HG02870 (cell line): ENCODE data around the gene RHEX.

Source experiments
- ATAC-seq: cut with Tn5 transposase; IDR thresholded peaks from one replicate; pipeline ENCODE4 v1.9.1; 2021; ENCODE audit warnings: mild to moderate bottlenecking, moderate library complexity; ENCODE audit not compliant: unreplicated experiment

Gene RHEX

DNA sequence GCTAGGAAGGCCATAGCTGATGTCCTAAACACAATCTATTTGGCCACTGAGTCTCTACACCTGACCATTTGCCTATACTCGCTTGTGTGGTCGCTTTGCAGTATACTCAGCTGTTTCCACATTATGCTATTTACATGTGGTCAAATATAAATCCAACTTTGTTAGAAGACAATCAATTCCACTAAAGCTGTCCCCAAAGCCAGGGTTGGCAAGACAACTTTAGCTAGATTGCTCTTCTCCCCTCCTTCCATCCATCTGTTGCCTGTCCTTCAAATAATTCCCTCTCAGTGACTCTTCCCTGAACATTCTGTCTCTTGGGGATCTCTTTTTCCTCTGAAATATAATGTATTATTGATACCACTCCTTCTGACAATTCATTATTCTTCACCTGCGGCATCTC, 34.1 kb downstream of the RHEX start:
- no peak for ATAC-seq

DNA sequence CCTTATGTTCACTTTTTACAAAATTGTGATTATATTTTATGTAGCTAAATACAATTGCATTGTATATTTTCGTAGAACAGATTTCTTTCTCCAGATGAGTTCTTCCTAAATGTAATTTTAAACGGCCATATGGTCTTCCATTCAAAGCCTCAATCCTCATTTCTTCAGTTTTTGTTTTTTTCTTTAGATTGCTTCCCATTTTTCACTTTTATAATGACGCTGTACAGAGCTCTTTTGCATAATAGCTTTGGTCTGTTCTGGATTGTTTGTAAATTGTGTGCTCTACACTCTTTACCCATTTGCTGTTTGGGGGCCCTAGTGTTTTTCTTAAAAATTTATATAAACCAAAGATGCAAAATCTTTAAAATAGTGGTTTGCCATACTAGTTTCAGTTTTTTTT, 36.4 kb downstream of the RHEX start:
- no peak for ATAC-seq

GRCh38 chr1:206094024-206094423, 41.1 kb downstream of the RHEX start:
- no peak for ATAC-seq

DNA sequence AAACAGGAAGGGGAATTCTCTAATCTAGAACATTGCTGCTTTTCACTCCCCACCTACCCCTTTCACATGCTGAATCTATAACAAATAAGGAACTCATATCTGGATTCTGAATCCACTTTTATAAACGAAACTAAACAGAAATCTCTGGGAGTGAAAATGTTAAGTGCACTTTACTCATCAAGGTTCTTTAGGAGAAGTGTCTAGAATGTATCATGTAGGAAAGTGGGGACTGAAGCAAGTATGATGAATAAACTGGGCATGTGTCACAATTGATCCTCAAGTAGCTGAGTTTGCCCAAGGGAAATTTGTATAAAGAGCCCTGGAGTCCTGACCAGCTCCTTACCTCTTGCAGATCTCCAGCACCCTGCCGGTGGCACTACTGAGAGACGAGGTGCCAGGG, 44.4 kb downstream of the RHEX start:
- ATAC-seq, result no peak

DNA sequence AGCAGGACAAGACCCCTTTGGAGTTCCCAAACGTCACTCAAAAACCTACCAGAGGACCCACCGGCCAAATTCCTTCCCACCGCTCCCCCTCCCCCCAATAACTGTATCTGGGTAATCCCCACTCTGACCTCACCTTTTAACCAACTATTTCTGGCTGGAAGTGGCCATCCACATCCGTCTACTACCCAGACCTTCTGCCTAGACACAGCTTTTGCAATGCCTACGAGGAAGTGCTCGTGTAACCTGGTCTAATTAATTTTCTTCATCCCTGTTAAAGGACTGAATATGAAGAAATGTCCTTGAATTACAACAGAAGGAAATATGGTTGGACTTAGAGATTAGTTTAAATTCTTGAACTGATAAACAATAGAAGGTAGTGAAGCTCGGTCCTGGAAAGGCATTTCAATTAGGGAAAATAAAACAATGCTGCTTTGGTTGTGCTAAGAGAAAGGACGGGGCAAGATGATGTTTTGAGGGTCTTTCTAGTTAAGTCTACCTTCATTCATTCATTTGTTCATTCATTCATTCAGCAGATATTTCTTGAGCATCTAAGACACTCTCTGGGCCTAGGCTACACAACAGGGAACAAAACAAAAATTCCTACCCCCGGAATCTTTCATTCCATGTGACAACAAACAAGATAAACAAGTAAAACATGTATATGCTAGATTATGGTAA, 45.4 kb downstream of the RHEX start:
- ATAC-seq, result no peak

DNA sequence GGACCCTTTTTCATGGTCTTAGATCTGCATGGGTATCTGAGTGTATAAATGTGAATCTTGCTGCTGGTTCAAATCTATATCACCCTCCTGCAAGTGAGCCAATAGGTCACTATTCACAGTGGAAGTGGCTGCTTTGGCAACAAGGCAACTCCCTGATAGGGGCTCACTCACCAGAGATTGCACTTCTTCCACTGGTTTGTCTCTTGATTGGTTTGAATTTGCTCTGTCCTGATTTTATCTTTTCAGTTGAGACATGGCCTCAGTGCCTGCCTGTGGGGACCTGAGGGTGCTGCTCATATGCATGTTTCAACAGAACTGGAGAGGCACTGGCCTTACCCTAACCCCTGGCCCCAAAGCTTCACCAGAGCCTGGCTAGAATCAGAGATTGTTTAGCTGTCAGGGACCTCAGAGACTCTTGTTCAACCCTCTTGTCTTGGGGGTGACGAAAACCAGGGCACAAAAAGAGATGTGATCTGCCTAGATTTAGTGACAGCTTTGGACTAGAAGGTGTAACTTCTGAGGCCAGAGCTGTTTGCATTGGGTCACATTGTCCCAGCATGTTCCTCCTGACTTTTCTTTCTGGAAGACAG, 47.3 kb downstream of the RHEX start:
- ATAC-seq, result no peak

- ATAC-seq, result no peak
Measured at GRCh38 chr1:206101351-206102045, 48.5 kb downstream of the RHEX start.

- ATAC-seq, result no peak
Measured at GRCh38 chr1:206102292-206102936, 49.4 kb downstream of the RHEX start.

- no peak for ATAC-seq
Measured at GRCh38 chr1:206103979-206104378, 51.0 kb downstream of the RHEX start.

- ATAC-seq, result no peak
Measured at GRCh38 chr1:206105464-206105995, 52.6 kb downstream of the RHEX start.

- ATAC-seq, result no peak
Measured at GRCh38 chr1:206106328-206107167, 53.6 kb downstream of the RHEX start.

DNA sequence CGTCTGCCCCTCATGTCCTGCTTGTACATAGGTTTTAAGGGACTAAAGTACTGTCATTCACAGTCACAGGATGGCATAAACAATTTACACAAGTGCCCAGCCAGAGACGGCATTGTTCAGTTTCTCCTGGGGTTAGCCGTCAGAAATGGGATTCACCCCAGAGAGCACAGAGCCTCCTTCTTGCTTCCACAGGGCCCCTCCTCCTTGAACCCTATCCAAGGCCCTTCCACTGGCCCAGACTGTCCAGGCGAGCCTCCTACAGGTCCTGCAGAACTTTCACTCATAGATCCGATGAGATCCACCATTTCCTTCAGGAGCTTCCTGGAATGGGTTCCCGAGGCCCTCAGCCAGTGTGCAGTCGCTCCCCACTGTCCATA, 54.2 kb downstream of the RHEX start:
- no peak for ATAC-seq

GRCh38 chr1:206108635-206109034, 55.7 kb downstream of the RHEX start:
- no peak for ATAC-seq

DNA sequence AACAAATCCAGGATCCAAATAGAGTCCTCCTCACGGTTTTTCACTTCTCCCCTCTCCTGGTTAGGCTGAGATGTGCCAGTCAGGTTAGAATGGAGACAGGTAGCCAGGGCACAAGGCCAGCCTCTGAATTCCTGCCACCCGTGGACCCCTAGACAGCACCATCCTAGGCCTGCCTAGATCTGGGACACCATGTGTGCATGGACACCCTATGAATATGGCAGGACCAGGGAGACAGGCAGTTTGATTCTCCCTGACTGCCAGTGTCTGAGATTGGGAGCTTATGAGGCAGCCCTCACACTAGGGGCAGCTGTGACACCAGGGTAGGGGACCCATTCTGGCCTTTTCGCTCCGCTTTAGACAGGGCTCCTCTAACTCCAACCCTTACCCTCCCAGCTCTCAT, 56.7 kb downstream of the RHEX start:
- no peak for ATAC-seq

GRCh38 chr1:206110161-206110560, 57.2 kb downstream of the RHEX start:
- no peak for ATAC-seq

- no peak for ATAC-seq
Measured at GRCh38 chr1:206110820-206111219, 57.8 kb downstream of the RHEX start.

DNA sequence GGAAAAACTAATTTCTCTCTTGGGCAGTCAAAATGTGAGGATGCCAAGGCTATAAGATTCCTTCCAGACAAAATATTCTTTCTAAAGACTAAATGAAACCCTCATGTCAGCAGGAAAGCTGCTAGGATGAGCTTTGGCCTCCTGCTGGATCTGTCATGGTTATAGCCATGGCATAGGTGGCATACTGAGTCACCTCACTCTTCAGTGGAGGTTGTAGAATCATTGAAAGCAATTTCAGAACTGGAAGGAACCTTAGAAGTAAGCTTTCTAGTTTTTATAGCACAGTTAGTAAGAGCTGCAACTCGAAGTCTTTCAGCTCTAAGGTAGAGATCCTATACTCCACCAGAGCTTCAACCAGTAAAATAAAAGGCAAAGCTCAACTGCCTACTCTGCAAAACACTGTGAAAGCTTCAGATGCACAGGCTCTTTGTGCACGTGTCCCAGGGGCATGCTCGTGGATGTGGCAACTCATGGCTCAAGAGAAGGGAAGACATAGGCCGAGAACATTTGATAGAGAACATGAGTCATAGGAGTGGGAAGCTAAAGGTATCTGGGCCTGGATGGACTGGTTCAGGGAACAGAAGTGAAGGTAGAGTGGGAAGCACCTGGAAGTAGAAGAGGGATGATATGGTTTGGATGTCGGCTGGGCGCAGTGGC, 58.4 kb downstream of the RHEX start:
- no peak for ATAC-seq

DNA sequence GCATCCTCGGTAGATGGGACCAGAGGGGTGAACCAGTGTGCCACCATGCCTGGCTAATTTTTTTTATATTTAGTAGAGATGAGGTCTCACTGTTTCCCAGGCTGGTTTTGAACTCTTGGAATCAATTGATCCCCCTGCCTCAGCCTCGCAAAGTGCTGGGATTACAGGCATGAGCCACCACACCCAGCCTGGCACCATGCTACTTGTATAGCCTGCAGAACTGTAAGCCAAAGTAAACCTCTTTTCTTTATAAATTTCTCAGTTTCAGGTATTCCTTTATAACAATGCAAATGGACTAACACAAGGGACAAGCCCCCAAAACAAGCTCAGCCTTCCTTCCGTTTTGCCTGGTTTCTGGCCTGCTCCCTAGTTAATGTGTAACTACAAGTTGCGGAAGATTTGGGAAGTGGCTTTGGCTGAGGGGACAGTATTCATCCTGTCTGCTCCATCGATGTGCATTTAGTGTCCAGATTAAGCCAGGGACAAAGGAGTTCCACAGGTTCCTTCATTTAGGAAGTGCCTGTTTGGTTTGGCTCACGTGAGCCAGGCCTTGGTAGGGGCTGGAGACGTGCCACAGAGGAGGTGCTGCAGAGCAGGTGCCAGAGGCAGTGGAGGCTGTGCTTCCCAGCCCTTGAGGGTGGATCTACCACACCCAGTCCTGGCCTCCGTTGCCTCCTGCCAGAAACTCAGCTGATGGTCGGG, 59.8 kb downstream of the RHEX start:
- no peak for ATAC-seq
